Adipocyte (in vitro differentiated cells): ENCODE data around the gene CDH11.

Experiments used
- DNase-seq: peaks from one replicate; pipeline ENCODE4 v3.0.0-alpha.2; 2015; ENCODE audit warnings: low read depth
- H3K27me3 ChIP-seq: replicated peaks from 2 replicates; pipeline ENCODE4 v1.7.0; 2013; ENCODE audit warnings: mild to moderate bottlenecking, low read length, moderate library complexity; ENCODE audit not compliant: control insufficient read depth, insufficient read depth
- H3K36me3 ChIP-seq: 2 replicates; pipeline ENCODE4 v1.7.0; 2013; ENCODE audit warnings: low read length, mild to moderate bottlenecking, moderate library complexity; ENCODE audit not compliant: control insufficient read depth, insufficient read depth, severe bottlenecking
- H3K4me1 ChIP-seq: 2 replicates; pipeline ENCODE4 v1.7.0; 2013; ENCODE audit warnings: mild to moderate bottlenecking, low read length, moderate library complexity; ENCODE audit not compliant: control insufficient read depth, insufficient read depth
- H3K4me3 ChIP-seq: 2 replicates; pipeline ENCODE4 v1.7.0; 2013; ENCODE audit warnings: mild to moderate bottlenecking, low read length, moderate library complexity
- H3K9ac ChIP-seq: 2 replicates; pipeline ENCODE4 v1.7.0; 2013; ENCODE audit warnings: mild to moderate bottlenecking, low read length, moderate library complexity
- H3K9me3 ChIP-seq: 2 replicates; pipeline ENCODE4 v1.7.0; 2013; ENCODE audit warnings: mild to moderate bottlenecking, low read length, moderate library complexity; ENCODE audit not compliant: control insufficient read depth

CDH11 gene

DNA sequence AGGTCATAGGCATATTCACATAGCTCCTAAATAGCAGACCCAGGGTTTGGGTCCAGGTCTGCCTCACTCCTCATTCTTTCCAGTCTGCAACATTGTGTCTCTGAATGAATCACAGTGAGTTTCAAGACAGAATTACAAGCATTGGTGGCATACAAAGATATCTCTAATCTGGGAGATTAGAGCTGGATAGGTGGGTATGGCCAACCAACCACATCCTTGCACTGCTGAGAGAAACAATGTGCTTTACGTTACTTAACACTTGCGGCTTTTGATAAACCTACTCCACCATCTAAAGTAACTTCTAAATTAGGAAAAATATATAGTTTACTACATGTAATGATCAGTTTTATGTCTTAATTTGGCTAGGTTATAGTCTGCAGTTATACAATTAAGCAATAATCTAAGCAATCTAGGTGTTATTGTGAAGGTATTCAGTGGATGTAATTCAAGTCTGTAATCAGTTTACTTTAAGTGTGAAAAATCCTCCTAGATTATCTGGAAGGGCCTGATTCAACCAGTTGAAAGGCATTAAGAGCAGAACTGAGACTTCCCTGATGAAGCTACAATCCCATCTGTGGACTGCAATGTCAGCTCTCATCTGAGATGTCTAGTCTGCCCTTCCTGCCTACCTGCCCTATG is 26.7 kb downstream of the CDH11 start:
- Histone ChIP-seq H3K4me3 (no peak overlapping the region), H3K4me1 (no peaks in the 10 kb centered on the region), H3K36me3 (peaks cover 6% of the 10 kb centered on the region), H3K27me3 (no peaks in the 10 kb centered on the region), H3K9ac (no peak overlapping the region), H3K9me3 (no peaks in the 10 kb centered on the region)
- DNase-seq, result no peak

DNA sequence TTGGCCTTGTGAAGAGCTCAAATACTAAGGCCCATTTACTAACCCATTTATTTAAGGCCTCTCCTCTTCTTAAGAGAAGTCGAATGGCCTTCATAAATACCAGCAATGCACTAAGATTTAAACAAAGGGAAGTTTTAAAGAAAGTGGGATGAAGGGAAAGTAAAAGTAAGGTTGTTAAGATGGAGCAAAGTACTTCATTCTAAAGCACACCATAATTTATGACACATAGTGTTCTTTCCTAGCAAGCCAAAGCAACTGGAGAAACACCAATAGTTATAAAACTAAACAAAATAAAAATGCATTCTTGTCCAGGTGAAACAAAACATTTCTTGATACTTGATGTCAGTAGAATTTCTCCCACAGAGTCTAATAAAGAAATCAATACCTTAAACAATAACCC is 27.9 kb downstream of the CDH11 start:
- no peak for DNase-seq
- no peaks in the 10 kb centered on the region for H3K27me3 ChIP-seq
- H3K9ac ChIP-seq, result no peak overlapping the region
- peaks cover 6% of the 10 kb centered on the region for H3K36me3 ChIP-seq
- H3K4me3 ChIP-seq, result no peak overlapping the region
- H3K9me3 ChIP-seq, result no peaks in the 10 kb centered on the region
- H3K4me1 ChIP-seq, result no peaks in the 10 kb centered on the region

DNA sequence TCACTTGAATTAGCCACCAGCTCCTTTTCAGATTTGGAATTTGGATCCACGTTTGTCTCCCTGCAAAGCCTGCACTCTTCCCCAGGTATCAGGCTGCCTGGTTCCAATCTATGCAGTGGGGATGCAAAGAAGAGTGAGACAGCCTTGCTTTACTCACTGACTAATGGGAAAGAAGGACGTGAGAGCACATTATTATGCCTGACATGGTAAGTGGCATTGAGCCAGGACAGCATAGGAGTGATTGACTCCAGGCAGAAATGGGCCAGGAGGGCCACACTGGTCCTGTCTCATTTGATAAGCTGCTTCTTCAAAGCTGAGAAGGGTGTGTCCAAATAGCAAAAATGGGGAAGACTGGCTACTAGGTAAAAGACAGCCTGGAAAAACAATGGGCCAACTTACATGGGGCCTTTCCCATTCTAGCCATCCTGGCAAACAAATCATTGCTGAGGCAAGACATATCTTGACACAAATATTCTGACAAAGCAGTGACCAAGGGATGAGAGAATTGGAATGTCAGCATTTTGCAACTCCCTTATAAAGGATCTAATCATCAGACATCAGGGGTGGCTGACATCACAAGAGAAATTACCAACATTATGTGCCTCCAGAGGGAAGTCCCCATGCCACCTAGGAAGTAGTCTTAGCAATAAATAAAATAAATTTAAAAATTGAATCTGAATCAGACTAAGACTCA is 38.6 kb downstream of the CDH11 start:
- Histone ChIP-seq H3K27me3 (no peaks in the 10 kb centered on the region), H3K4me1 (peaks cover 5% of the 10 kb centered on the region), H3K9ac (no peak overlapping the region), H3K36me3 (no peaks in the 10 kb centered on the region), H3K9me3 (no peaks in the 10 kb centered on the region), H3K4me3 (no peak overlapping the region)
- DNase-seq, result no peak

DNA sequence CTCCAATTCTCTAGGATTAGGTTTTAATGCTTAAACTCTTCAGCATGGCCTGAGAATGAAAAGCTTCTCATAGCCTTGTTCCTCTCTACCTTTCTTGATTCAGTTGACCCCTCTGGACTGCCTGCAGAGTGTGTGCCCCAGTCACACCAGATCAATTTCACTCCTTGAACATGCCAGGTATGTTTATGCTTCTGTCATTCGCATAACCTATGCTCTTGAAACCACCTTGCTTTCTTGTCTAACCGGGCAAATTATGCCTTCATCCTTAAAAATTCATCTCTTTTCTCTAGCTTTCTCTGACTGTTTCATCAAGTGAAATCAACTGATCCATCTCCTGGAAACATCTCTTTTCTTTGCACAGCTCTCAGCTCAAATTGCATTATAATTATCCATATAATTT is 42.3 kb downstream of the CDH11 start:
- Histone ChIP-seq H3K9ac (no peak overlapping the region), H3K27me3 (no peaks in the 10 kb centered on the region), H3K4me3 (no peak overlapping the region), H3K4me1 (peaks cover 5% of the 10 kb centered on the region), H3K9me3 (no peaks in the 10 kb centered on the region), H3K36me3 (no peaks in the 10 kb centered on the region)
- DNase-seq, result no peak

DNA sequence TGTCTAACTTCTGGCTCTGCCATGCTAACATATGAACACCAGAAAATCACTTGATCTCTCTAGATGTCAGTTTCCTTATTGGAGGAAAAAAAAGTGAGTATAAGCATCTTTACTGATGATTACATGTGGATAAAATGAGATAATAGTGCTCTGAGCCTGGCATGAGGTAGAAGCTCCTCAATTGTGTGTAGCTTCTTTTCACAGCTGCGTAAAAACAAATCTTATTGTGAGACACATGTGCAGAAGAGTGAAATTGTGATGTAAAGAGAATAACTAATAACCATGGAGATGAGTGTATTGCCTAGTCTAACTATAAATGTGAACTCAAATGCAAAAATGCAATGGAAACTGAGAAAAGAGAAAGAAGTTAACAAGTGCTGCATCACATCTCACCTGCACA is 44.7 kb downstream of the CDH11 start:
- Histone ChIP-seq H3K27me3 (no peaks in the 10 kb centered on the region), H3K9ac (no peak overlapping the region), H3K4me1 (peaks cover 1% of the 10 kb centered on the region), H3K4me3 (no peak overlapping the region), H3K36me3 (no peaks in the 10 kb centered on the region), H3K9me3 (no peaks in the 10 kb centered on the region)
- no peak for DNase-seq

DNA sequence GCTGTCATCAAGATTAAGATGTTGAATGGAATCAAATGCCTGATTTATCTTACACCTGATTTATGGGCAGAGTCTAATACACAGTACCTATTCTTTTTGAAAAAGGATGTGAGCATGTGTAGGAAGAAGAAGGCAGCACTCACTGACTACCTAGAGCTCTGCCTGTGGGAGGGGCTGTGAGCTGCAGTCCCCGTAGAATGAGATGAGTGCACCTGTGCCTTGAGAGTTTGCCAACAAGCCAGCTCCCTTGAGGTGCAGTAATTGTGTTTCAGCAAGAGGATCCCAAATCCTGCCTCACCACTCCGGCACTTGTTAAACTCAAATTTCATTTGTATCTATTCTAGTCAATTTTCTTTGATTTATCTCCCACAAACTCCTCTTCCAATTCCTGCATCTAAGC is 46.0 kb downstream of the CDH11 start:
- H3K9ac ChIP-seq, result no peak overlapping the region
- H3K4me3 ChIP-seq, result no peak overlapping the region
- no peak for DNase-seq
- H3K4me1 ChIP-seq, result peaks cover 14% of the 10 kb centered on the region
- no peaks in the 10 kb centered on the region for H3K9me3 ChIP-seq
- no peaks in the 10 kb centered on the region for H3K36me3 ChIP-seq
- H3K27me3 ChIP-seq, result no peaks in the 10 kb centered on the region

DNA sequence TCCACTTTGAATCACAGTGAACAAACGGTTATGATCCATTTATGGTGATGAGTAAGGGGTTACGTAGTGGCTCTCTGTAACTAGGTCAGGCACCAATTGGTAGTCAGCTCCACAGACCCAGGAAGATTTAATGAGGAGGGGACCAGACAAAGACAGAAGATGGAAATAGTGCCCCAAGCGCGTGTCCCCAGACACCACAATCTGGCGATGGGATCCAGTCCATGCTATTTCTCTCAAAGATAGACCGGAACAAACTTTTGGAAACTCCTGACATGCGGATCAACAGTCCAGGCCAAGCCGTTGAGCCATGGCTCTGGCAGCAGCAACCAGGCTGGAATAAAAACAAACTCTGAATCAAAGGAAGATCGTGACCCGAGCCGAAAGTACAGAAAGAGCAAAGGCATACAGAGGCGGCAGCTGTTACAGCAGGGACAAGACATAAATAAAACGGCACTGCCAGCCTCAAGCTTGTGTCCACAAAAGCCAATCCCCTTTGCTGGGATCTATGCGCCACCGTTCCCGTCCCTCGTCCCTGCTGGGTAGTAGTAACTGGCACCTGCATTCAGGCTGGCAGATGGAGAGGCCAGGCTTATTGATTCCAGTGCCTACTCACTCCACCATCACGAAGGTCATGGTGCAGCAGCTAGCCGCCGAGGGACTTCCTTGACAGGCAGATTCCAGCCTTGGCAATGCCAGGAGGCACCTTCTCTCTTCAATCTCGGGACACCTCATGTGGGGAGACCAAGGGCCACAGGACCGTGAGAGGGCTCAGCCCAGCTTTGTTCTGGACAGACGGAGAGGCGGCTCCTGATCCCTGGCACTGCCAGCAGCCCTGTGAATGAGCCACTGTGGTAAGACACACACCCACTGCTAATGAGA is 50.2 kb downstream of the CDH11 start:
- no peaks in the 10 kb centered on the region for H3K9me3 ChIP-seq
- peak overlapping the region; percentile 76 for H3K4me3 ChIP-seq
- peak overlapping the region; percentile 19 for H3K9ac ChIP-seq
- H3K4me1 ChIP-seq, result peaks cover 43% of the 10 kb centered on the region
- H3K36me3 ChIP-seq, result no peaks in the 10 kb centered on the region
- DNase-seq, result no peak
- no peaks in the 10 kb centered on the region for H3K27me3 ChIP-seq

DNA sequence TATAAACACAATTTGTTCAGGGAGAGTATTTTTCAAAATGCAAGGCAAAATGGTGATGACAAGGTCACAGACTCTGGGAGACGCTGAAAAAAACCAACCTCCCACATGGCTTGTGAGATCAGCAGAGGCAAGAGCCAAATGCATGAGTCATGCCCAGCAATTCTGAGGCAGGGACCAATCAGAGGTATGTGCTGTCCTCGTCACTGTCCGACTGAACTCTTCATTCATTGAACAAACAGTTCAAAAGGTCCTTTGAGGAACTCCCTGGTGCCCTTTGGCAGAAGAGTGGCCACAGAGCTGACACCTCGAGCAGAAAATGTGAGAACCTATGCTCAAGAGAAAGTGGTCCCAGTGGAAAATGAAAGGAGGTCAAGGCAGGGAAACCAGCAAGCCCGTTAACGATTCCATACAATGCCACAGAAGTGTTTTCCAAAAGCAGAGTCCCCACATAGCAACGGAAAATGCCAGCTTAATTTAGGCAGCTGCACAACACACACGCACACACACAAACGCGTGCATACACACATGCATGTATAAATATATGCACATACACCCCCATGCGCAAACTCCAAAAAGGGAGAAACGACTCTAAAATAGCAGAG is 50.9 kb downstream of the CDH11 start:
- DNase-seq, result peak; percentile 90
- Histone ChIP-seq H3K9me3 (no peaks in the 10 kb centered on the region), H3K27me3 (no peaks in the 10 kb centered on the region), H3K9ac (peak overlapping the region; percentile 19), H3K4me3 (peak overlapping the region; percentile 76), H3K36me3 (no peaks in the 10 kb centered on the region), H3K4me1 (peaks cover 43% of the 10 kb centered on the region)

DNA sequence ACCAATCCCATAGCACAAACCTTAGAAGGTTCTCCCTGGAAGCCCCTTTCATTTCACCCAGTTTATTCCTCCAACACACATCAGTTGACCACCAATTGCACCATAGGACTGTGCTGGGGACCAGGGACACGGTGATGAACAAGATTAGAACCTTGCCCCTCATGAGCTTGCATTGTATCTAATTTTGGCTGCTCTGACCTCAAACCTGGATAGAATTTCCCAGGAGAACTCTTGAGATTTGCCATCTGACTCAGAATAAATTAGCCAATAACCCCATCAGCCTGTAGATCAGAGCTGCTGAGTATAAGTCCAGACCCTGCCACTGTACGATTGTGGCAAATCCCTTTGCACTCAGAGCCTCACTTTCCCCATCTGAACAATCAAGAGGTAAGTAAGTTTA is 52.1 kb downstream of the CDH11 start:
- Histone ChIP-seq H3K36me3 (no peaks in the 10 kb centered on the region), H3K27me3 (no peaks in the 10 kb centered on the region), H3K4me3 (no peak overlapping the region), H3K9me3 (no peaks in the 10 kb centered on the region), H3K4me1 (peaks cover 43% of the 10 kb centered on the region), H3K9ac (no peak overlapping the region)
- no peak for DNase-seq

DNA sequence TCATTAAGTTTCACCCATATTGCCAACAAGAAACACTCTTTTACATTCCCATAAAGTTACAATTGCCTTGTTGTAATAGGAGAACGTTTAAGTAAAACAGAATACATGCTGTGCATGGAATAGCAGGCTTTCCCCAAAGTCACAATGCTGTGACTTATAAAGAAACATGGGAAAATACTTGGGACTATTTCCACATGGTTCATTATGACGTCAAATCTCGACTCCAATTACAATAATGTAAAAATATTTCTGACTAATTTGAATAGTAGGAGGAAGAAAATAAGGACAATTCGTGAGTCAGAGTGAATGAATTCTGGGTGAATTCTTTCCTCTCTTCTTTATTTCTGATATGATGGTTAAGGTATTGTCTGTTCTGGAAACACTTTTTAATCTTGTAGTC is 52.8 kb downstream of the CDH11 start:
- Histone ChIP-seq H3K4me1 (peaks cover 43% of the 10 kb centered on the region), H3K4me3 (no peak overlapping the region), H3K36me3 (peaks cover 4% of the 10 kb centered on the region), H3K9me3 (no peaks in the 10 kb centered on the region), H3K27me3 (no peaks in the 10 kb centered on the region), H3K9ac (no peak overlapping the region)
- peak; percentile 84 for DNase-seq

DNA sequence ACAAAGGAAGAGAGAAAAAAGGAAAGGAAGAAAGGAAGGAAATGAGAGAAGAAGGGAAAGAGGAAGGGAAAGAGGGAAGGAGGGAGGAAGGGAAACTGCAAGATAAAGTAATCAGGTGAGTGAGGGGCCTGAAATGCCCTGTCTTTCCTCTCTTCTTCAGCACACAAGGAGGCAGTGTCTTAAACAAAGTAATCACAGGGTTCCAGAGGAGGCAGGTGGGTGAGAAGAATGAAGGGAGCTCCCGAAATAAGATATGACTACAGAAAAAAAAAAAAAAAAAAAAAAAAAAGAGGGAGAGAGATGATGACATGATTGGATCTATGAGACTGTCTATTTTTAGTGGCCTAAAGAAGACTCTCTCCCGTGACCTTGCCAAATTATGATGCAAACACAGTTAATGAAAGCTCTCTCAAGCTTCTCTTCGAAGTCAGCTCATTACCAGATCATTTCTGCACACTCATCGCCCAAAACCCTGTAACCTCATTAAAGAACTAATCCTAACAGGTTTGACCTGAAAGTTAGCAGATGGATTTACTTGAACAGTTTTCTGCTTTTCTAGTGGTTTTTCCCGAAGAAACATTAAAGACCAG is 53.6 kb downstream of the CDH11 start:
- H3K9ac ChIP-seq, result no peak overlapping the region
- no peaks in the 10 kb centered on the region for H3K9me3 ChIP-seq
- peak; percentile 64 for DNase-seq
- H3K4me1 ChIP-seq, result peaks cover 43% of the 10 kb centered on the region
- no peaks in the 10 kb centered on the region for H3K27me3 ChIP-seq
- peak overlapping the region; percentile 49 for H3K4me3 ChIP-seq
- peaks cover 8% of the 10 kb centered on the region for H3K36me3 ChIP-seq
